AG04450 (cell line): Measurements from ENCODE around the gene ARHGAP20. TPM values are rescaled to one million over a fixed set of nuclear protein-coding genes. Genes with fewer than 3 reads are reported as not detected.

Experiments used
- CTCF ChIA-PET: fragments of 300-600, 350-600 bp; formaldehyde crosslinking; extraction: SDS; loops from one replicate; lab custom pipeline; 2022; ENCODE audit warnings: antibody characterized with exemption, inconsistent platforms; lab: Charles Lee
- POLR2A ChIA-PET: fragments of 350-600 bp; formaldehyde crosslinking; extraction: SDS; loops from one replicate; lab custom pipeline; 2021; ENCODE audit warnings: antibody characterized with exemption, inconsistent platforms; lab: Yijun Ruan, JAX
- DNase-seq: peaks from one replicate; pipeline ENCODE4 v3.0.0-alpha.2; 2011; ENCODE audit warnings: low read depth, low spot score
- H3K27ac ChIP-seq: one replicate; pipeline ENCODE4 v1.5.1; 2012; ENCODE audit warnings: low read depth, low read length, control low read depth
- H3K27me3 ChIP-seq: one replicate; pipeline ENCODE4 v1.6.0; 2012; ENCODE audit warnings: low read length; ENCODE audit not compliant: control insufficient read depth, insufficient read depth
- H3K4me3 ChIP-seq: 2 replicates; pipeline ENCODE4 v1.5.1; 2011; ENCODE audit warnings: mild to moderate bottlenecking, low read depth, low read length, control low read depth
- H3K9me3 ChIP-seq: 2 replicates; pipeline ENCODE4 v1.5.1; 2012; ENCODE audit warnings: low read length; ENCODE audit not compliant: control insufficient read depth, insufficient read depth
- polyA minus RNA-seq: library from RNA; depleted of rRNA, polyadenylated mRNA; stranded (reverse); fragments of >200 nt; gene quantifications from 2 replicates; pipeline ENCODE4 v1.2.3, GENCODE V29; 2011; rRNA and poly(A)+ RNA removed
- polyA plus RNA-seq: library from polyadenylated mRNA; depleted of rRNA; stranded (reverse); fragments of >200 nt; gene quantifications from 2 replicates; pipeline ENCODE4 v1.2.3, GENCODE V29; 2011; rRNA removed
- TF ChIP-seq, protein P1 (sequence below): IDR thresholded peaks from 2 replicates; pipeline ENCODE4 v1.5.1; 2011; ENCODE audit warnings: low read depth, low read length, control low read depth, inconsistent platforms

ARHGAP20 gene, protein sequence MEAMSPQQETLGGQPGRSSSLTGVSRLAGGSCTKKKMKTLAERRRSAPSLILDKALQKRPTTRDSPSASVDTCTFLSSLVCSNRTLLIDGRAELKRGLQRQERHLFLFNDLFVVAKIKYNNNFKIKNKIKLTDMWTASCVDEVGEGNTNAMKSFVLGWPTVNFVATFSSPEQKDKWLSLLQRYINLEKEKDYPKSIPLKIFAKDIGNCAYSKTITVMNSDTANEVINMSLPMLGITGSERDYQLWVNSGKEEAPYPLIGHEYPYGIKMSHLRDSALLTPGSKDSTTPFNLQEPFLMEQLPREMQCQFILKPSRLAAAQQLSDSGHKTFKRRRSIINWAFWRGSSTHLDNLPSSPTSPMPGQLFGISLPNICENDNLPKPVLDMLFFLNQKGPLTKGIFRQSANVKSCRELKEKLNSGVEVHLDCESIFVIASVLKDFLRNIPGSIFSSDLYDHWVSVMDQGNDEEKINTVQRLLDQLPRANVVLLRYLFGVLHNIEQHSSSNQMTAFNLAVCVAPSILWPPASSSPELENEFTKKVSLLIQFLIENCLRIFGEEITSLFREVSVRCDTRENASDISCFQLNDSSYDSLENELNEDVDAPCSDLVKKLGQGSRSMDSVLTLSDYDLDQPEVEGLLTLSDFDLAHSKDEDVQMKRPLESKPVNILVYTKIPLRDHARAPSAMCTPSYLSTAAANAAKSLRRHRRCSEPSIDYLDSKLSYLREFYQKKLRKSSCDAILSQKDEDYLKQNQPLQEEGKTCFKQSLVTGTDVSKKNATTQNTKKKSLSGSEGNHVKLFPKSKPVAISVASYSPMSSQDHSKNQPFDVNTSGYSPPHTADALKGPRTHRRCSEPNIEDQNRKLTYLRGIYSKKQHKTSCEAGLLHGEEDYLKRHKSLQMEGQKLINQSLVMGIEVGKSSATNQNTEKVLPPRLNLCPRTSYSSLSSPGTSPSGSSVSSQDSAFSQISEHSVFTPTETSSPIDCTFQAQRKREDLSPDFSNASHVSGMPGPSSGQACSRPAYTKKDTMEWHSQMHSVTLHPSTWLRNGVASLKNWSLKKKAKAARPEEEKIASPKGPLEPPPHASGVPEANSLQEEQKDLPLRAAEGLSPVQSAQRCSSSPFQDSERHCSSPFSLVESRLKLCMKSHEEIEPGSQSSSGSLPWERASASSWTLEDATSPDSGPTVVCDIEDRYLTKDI
- polyA plus RNA-seq: 3.9 and 4.0 TPM in 2 replicates
- polyA minus RNA-seq: 7.9 and 8.9 TPM in 2 replicates

DNA sequence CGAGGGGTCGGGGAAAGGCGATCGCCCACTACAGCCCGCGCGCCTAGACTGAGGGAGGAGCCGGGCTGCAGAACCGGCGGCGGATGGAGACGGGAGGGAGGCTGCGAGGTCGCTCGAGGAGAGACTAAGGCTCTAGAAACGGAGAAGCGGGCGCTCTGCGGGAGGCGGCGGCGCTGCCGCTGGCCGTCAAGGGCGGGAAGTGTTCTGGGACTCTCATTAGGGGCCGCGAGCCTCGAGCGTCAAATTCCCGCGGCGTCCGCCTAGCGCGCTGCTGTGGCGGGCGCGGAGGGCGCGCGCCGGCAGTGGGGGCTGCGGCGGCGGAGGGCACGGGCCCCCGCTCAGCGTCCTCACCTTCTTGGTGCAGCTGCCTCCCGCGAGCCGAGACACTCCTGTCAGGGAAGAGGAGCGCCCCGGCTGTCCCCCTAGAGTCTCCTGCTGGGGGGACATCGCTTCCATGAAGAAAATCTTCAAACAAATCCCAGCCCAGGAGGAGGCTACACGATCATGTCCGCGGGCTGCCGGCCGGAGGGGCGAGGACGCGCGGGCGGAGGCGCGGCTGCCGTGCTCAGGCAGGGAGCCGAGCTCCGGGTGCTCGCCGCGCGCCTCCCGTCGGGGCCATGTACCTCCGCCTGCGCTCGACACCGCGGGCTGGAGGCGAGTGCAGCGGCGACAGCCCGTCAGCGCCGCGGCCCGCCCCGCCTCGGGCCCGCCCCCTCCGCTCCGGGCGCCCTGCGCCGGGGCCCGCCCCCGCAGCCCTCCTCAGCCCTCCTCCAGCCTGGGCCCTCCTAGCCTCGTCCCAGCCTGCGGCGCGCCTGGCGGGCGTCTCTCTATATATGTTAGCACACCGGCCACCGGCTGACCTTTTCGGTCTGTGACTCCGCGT, at the start of gene ARHGAP20:
ARHGAP20 (minus strand) TSS at position 662 of the 883 bp plus-strand sequence; CDS start at position 456, 206 bp downstream.
- peak within 1 kb of the TSS; percentile 73 for H3K4me3 ChIP-seq
- ChIA-PET CTCF (interaction anchor here (1.0 to 1.9 kb wide), 2 partner anchors 517 to 524 kb away, joined by 3 to 9 read pairs; no protein-coding TSS in a partner anchor), POLR2A (no interaction called here)
- no peak for DNase-seq
- TF ChIP-seq, protein P1, sequence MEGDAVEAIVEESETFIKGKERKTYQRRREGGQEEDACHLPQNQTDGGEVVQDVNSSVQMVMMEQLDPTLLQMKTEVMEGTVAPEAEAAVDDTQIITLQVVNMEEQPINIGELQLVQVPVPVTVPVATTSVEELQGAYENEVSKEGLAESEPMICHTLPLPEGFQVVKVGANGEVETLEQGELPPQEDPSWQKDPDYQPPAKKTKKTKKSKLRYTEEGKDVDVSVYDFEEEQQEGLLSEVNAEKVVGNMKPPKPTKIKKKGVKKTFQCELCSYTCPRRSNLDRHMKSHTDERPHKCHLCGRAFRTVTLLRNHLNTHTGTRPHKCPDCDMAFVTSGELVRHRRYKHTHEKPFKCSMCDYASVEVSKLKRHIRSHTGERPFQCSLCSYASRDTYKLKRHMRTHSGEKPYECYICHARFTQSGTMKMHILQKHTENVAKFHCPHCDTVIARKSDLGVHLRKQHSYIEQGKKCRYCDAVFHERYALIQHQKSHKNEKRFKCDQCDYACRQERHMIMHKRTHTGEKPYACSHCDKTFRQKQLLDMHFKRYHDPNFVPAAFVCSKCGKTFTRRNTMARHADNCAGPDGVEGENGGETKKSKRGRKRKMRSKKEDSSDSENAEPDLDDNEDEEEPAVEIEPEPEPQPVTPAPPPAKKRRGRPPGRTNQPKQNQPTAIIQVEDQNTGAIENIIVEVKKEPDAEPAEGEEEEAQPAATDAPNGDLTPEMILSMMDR: no peak
- H3K27me3 ChIP-seq: no peaks in the 10 kb centered on the region
- H3K27ac ChIP-seq: peak within 1 kb of the TSS; percentile 3
- no peaks in the 10 kb centered on the region for H3K9me3 ChIP-seq

DNA sequence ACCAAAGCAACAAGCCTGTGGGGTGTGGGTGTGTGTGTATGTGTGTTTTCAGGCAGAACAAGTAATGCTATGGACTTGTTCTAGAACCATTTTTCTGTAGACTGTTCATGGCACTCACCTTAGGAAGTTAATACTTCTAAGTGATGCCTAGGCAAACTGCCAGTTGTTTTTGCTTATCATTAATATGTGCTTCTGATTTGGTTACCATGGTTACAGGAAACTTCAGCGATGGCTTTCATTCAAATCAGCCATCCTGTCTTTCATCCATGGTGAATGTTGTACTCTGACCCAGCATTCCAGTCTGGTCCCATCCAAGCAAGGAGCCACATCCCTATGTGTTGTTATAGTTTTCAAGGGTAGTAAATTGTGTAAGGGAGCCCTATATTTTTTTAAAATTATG, 49.8 kb upstream of the ARHGAP20 start:
- ChIA-PET POLR2A (no interaction called here), CTCF (interaction anchor here (1.1 to 1.4 kb wide), 2 partner anchors 15 to 17 kb away, joined by 3 read pairs; no protein-coding TSS in a partner anchor)
- no peak for DNase-seq
- Histone ChIP-seq H3K9me3 (no peaks in the 10 kb centered on the region), H3K4me3 (no peak overlapping the region), H3K27me3 (no peaks in the 10 kb centered on the region), H3K27ac (no peak overlapping the region)
- TF ChIP-seq, protein P1: no peak

DNA sequence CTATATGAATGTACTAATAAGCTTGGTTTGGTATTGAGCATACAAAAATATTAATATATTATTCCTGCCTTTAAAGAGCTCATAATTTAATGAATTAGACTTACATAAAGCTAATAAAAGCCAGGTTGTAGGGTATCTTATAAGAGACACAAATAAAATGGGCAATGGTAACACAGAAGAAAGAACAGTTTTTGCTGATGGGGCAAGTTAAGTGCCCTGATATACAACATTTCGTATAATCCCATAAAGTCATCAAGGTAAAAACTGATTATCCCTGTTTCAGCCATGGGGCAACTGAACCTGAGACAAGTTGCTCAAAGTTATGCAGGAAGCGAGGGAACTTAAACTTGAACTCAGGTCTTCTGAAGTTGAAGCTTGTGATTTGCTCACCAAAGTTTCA, 48.9 kb upstream of the ARHGAP20 start:
- CTCF ChIA-PET: no interaction called here
- POLR2A ChIA-PET: no interaction called here
- no peaks in the 10 kb centered on the region for H3K27me3 ChIP-seq
- TF ChIP-seq, protein P1: no peak
- H3K4me3 ChIP-seq: no peak overlapping the region
- H3K27ac ChIP-seq: no peak overlapping the region
- H3K9me3 ChIP-seq: no peaks in the 10 kb centered on the region
- DNase-seq: no peak

DNA sequence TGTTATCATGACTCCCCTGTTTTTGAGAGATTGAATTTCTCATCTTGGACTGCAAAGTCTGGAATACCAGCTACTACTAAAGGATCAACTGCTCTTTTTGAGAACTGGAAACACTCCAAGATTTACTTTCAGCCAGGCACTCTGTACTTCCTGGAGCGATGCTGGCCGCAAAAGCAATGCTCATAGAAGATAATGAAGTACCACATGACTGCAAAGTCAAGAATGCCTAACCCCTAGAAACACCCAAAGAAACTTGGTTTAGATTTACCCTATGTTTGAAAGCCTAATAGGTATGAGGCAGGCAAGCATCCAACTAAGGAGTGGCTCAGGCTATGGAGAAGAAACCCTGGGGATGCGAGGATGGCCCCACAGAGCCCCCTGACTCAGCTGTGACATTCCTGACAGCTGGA, 47.7 kb upstream of the ARHGAP20 start:
- no peak overlapping the region for H3K4me3 ChIP-seq
- H3K9me3 ChIP-seq: no peaks in the 10 kb centered on the region
- TF ChIP-seq, protein P1: no peak
- POLR2A ChIA-PET: no interaction called here
- no peaks in the 10 kb centered on the region for H3K27me3 ChIP-seq
- DNase-seq: no peak
- CTCF ChIA-PET: no interaction called here
- H3K27ac ChIP-seq: peak overlapping the region; percentile 40
